SU-DHL-6 (cell line): ENCODE measurements around the gene ENDOV.
"Not testable (repeated sequence)": the region's sequence is repeated elsewhere in the genome, so short reads cannot be mapped to it uniquely, and the experiment has no call there.

Experiments
- H2AFZ ChIP-seq: fragments of 200-600 bp; sonication (generic); 2 replicates; pipeline ENCODE4 v1.6.1; 2014; ENCODE audit warnings: low read depth, mild to moderate bottlenecking, moderate library complexity, mixed read lengths, antibody characterized with exemption, low read length; ENCODE audit not compliant: severe bottlenecking
- H3F3A ChIP-seq: fragments of 200-600 bp; shearing (Covaris generic); 2 replicates; pipeline ENCODE4 v1.6.0; 2016; ENCODE audit warnings: antibody characterized with exemption, mild to moderate bottlenecking; ENCODE audit not compliant: insufficient read depth
- H3K27ac ChIP-seq: fragments of 200-600 bp; sonication (generic); 2 replicates; pipeline ENCODE4 v1.5.1; 2016; ENCODE audit warnings: low read depth, mild to moderate bottlenecking, low read length, moderate library complexity, mixed read lengths
- H3K27me3 ChIP-seq: fragments of 200-600 bp; sonication (generic), shearing (Covaris generic); 2 replicates; pipeline ENCODE4 v1.6.0; 2014; ENCODE audit warnings: mild to moderate bottlenecking, low read length
- H3K36me3 ChIP-seq: fragments of 200-600 bp; sonication (generic); 2 replicates; pipeline ENCODE4 v1.6.1; 2014; ENCODE audit warnings: mild to moderate bottlenecking, low read length, mixed read lengths
- H3K4me2 ChIP-seq: fragments of 300-600, 200-600 bp; shearing (Covaris generic), sonication (generic); 2 replicates; pipeline ENCODE4 v1.6.0; 2014; ENCODE audit warnings: low read length, low read depth, mild to moderate bottlenecking; ENCODE audit not compliant: poor library complexity, severe bottlenecking
- H3K4me3 ChIP-seq: fragments of 200-600 bp; sonication (generic); 2 replicates; pipeline ENCODE4 v1.5.1; 2014; ENCODE audit warnings: antibody characterized with exemption, low read length, mild to moderate bottlenecking, mixed read lengths; ENCODE audit not compliant: insufficient read depth, poor library complexity, severe bottlenecking
- H3K79me2 ChIP-seq: fragments of 200-600 bp; sonication (generic); 2 replicates; pipeline ENCODE4 v1.6.1; 2014; ENCODE audit warnings: mild to moderate bottlenecking, low read length, moderate library complexity; ENCODE audit not compliant: insufficient read depth
- H3K9ac ChIP-seq: fragments of 200-600 bp; sonication (generic); 2 replicates; pipeline ENCODE4 v1.7.0; 2014; ENCODE audit warnings: mild to moderate bottlenecking, low read length
- H3K9me2 ChIP-seq: fragments of 200-600 bp; sonication (generic); replicated peaks from 2 replicates; pipeline ENCODE4 v1.6.1; 2014; ENCODE audit warnings: low read length; ENCODE audit not compliant: insufficient read depth
- H3K9me3 ChIP-seq: fragments of 200-600 bp; sonication (generic); 2 replicates; pipeline ENCODE4 v1.6.1; 2014; ENCODE audit warnings: low read length, mixed read lengths; ENCODE audit not compliant: insufficient read depth
- H4K20me1 ChIP-seq: fragments of 200-600 bp; sonication (generic); 2 replicates; pipeline ENCODE4 v1.6.1; 2014; ENCODE audit warnings: low read depth, mild to moderate bottlenecking, antibody characterized with exemption, low read length, moderate library complexity, mixed read lengths
- CTCF ChIP-seq: fragments of 200-600 bp; sonication (generic); IDR thresholded peaks from one replicate; pipeline ENCODE4 v1.5.1; 2017; ENCODE audit warnings: antibody characterized with exemption, mild to moderate bottlenecking, low read length, moderate library complexity; ENCODE audit not compliant: insufficient read depth, poor library complexity, severe bottlenecking
- EZH2phosphoT487 ChIP-seq: fragments of 200-600 bp; sonication (generic), shearing (Covaris generic); conservative IDR thresholded peaks from 2 replicates; pipeline ENCODE4 v1.6.1; 2018; ENCODE audit warnings: mild to moderate bottlenecking, antibody characterized with exemption, low read length, moderate library complexity, mixed read lengths

Gene ENDOV

DNA sequence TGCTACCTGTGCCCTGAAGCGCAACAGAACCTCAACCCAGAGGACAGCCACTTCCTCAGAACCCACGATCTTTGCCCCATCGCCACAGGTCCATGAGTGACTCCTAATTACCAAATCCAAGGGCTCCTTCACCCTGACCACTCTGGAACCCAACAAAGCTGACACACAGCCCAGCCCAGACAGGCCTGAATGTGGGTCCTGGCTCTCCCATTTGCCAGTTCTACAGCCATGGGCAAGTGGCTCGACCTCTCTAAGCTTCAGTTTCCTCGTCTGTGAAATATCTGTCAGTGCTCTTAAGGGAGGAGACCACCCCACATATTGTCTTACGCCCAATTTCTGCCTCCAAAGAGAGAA is 18.0 kb upstream of the ENDOV start:
- Histone ChIP-seq H3K4me3 (no peak overlapping the region), H3F3A (no peaks in the 10 kb centered on the region), H3K79me2 (no peaks in the 10 kb centered on the region), H3K9me3 (no peaks in the 10 kb centered on the region), H3K36me3 (no peaks in the 10 kb centered on the region), H3K27me3 (no peaks in the 10 kb centered on the region), H3K9ac (no peak overlapping the region), H3K9me2 (no peaks in the 10 kb centered on the region), H3K27ac (no peak overlapping the region), H4K20me1 (no peaks in the 10 kb centered on the region), H3K4me2 (no peak overlapping the region), H2AFZ (no peak overlapping the region)
- no peak for TF ChIP-seq EZH2phosphoT487
- TF ChIP-seq CTCF: no peak

DNA sequence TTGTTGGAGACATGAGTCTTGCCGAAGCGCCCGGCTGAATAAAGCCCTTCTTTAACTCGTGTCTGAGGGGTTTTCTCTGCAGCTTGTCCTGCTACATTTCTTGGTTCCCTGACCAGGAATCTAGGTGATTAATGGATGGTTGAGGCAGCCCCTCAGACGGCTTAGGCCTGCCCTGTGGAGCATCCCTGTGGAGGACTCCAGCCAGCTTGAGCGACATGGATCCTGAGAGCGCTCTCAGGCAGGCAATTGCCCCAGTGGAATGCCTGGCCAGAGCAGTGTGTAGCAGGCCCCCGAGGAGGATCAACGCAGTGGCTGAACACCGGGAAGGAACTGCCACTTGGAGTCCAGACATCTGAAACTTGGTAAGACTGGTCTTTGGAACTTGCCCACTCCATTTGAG is 17.3 kb upstream of the ENDOV start:
- no peaks in the 10 kb centered on the region for H4K20me1 ChIP-seq
- no peak overlapping the region for H3K4me2 ChIP-seq
- H2AFZ ChIP-seq: no peak overlapping the region
- no peak overlapping the region for H3K27ac ChIP-seq
- no peaks in the 10 kb centered on the region for H3K36me3 ChIP-seq
- no peaks in the 10 kb centered on the region for H3K27me3 ChIP-seq
- TF ChIP-seq CTCF (no peak), EZH2phosphoT487 (no peak)
- H3K4me3 ChIP-seq: no peak overlapping the region
- H3K79me2 ChIP-seq: no peaks in the 10 kb centered on the region
- H3F3A ChIP-seq: no peaks in the 10 kb centered on the region
- H3K9me3 ChIP-seq: no peaks in the 10 kb centered on the region
- H3K9ac ChIP-seq: no peak overlapping the region
- H3K9me2 ChIP-seq: no peaks in the 10 kb centered on the region

DNA sequence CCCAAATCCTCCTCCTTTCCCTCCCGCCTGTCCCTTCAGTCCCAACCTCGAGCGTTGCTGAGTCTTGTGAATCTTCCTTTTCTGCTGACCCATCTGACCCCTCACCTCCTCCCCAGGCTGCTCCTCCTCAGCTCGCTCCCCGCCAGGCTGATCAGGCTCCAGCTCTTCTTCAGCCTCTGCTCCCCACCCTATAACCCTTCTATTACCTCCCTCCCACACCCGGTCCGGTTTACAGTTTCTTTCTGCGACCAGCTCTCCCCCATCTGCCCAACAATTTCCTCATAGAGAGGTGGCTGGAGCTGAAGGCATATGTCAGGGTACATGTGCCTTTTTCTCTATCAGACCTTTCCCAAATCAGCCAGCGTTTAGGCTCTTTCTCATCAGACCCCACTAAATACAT is 13.9 kb upstream of the ENDOV start:
- not testable (repeated sequence) for H3K27me3 ChIP-seq, H3K36me3 ChIP-seq, H3K4me3 ChIP-seq, H4K20me1 ChIP-seq, H3F3A ChIP-seq, H3K27ac ChIP-seq, H3K9me3 ChIP-seq, H3K79me2 ChIP-seq, H3K9ac ChIP-seq, H3K4me2 ChIP-seq, H2AFZ ChIP-seq, H3K9me2 ChIP-seq

DNA sequence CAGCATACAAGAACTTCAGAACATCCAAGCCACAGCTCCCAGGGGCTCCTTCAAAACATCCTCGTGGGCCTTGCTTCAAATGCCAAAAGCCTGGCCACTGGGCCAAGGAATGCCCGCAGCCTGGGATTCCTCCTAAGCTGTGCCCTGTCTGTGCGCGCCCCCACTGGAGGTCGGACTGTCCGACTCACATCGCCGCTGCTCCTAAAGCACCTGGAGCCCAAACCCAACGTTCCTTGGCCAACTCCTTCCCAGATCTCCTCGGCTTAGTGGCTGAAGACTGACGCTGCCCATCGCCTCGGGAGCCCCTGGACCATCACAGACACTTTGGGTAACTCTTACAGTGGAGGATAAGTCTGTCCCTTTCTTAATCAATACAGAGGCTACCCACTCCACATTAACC is 12.9 kb upstream of the ENDOV start:
- not testable (repeated sequence) for H2AFZ ChIP-seq, H3K9ac ChIP-seq, H3K9me3 ChIP-seq, H3K9me2 ChIP-seq, H3K27ac ChIP-seq, H4K20me1 ChIP-seq, H3K4me2 ChIP-seq, H3F3A ChIP-seq, H3K36me3 ChIP-seq, H3K4me3 ChIP-seq, H3K27me3 ChIP-seq, H3K79me2 ChIP-seq
